DMS 273 (cell line): Measurements from ENCODE around the gene NOTCH2.
A peak's percentile ranks its signal among the peaks of the same experiment; 100 is the strongest.
"Not testable (repeated sequence)": the region's sequence is repeated elsewhere in the genome, so short reads cannot be mapped to it uniquely, and the experiment has no call there.

Experiments
- DNase-seq: peaks from one replicate; lab custom pipeline; 2025; ENCODE audit not compliant: unreplicated experiment; lab: John Stamatoyannopoulos, UW

The NOTCH2 gene

DNA sequence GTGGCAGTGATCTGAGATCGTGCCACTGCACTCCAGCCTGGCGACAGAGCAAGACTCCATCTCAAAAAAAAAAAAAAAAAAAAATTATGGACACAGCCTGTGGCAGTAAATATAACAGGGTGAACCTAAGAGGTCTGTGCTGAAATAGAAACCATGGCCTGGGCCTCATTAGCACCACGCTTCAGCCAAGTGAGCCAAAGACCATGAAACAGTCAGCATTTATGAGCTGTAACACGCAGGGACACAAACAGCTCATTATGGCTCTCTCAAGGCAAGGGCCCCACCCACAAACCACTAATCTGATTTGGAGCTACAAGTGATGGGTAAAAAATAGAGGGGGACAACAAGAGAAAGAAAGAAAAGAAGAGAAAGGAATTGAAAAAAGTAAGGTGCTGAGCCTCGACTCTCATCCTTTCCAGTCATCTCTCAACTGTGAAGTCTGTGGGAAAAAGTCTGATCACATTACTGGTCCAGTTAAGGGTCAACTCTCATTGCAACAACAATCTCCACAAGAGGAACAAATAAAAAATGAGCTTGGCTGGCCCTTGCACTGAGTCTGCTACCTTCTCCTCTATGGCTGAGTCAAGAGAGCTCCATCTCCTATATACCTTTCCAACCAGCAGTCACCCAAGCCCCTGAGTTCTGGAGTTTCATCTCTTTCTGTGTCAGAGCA, 93.7 kb downstream of the NOTCH2 start:
- DNase-seq: not testable (repeated sequence)

DNA sequence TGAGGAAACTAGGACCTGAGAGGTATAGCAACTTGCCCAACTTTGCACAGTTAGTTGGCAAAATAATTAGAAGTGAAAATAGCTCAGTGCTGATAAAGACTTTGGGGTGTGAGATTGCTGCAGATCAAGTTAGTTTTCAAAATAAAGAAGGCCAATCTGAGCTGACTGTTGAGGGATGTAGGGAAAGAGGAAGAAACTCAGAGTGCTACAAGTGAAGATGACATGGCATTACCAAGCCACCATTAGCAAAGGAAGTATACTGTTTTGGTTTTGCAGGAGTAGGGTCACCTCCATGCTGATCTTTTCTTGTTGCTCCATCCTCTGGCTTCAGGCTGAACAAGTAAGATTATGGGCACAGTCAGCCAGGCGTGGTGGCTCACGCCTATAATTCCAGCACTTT, 94.5 kb downstream of the NOTCH2 start:
- no peak for DNase-seq

DNA sequence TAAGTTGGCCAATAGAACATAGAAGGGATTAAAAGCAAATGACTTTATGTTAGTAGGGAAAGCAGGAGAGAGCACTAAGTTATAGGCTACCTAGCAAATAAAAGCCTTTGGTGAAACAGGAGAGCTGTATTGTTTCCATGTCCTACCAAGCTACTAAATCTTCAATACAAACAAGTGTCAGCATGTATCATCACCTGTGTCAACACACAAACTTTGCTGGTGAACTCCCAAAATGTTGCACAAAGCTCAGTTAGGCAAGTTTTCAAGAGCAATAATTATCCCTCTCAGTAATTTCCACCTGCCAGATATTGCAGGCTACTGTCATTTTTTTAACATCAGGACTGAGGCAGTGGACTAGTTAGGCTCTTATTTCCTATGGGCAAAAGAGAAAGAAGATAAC, 95.4 kb downstream of the NOTCH2 start:
- no peak for DNase-seq

DNA sequence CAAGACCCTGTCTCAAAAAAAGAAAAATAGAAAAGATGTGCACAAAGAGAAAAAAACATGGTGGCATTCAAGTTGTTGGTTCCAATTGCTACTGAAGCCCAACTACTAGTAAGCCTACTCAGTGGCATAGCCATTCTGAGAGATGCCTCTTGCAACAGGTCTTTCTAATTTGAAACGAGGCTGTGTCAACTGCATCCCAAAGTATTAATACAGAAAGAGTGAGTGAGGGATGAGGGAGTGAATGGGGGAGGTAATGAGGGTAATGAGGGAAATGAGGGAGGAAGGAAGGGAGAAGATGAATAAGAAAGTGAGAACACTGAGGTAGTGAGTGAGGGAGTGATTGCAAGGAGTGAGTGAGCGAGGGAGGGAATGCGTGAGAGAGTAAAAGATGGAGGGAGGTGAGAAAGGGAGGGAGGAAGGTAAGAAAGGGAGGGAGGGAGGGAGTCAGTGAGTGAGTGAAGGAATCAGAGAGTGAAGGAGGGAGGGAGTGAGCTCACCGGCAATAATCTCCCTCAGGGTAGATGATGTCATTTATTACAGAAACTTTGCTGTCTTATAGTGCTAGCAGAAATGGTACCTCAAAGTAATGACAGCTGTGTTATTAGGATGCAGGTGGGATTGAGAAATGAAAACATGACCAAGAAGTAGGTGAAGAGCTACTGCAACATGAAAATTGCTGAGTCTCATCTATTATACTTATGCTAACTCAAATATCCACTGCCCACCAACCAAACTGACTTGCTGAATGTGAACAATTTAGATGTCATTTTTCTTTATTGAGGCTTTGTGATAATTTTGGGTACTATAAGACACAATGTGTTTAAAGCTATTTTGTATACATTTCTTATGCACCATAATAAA, 97.5 kb downstream of the NOTCH2 start:
- no peak for DNase-seq

DNA sequence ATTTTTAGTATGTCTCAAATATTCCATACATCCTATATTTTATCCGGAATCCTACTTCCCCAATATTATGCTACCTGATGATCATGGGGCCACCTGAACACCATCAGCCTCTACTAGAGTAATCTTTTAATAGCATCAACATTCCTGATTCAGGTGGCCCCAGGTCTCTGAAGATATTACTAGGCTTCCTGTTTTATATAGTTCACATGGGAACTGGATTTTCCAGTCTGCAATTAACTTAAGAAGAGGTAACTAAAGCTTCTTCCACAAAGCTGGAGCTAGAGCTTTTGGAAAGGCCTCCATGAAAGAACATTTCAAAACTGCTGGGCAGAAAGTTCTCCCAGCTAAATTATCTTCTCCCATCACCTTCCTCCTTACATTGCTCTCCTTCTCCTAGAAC, 100.9 kb downstream of the NOTCH2 start:
- no peak for DNase-seq

DNA sequence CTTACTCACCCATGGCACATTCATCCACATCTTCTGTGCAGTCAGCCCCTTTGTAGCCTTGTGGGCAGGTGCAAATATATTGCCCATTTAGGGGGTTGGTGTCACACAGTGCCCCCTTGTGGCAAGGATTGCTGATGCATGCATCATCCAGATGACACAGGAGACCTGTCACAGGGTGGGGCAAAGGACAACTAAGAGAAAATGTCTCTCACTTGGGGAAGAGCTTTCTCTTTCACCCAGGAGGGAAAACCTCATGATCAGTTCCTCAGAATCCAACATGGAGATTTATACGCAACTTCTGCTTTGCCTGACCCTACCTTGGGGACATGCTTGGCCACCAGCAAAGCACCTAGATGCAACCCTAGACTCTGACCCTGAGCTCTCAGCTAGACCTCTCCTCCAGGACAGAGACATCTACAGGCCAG, 101.4 kb downstream of the NOTCH2 start:
- peak; percentile 66 for DNase-seq

DNA sequence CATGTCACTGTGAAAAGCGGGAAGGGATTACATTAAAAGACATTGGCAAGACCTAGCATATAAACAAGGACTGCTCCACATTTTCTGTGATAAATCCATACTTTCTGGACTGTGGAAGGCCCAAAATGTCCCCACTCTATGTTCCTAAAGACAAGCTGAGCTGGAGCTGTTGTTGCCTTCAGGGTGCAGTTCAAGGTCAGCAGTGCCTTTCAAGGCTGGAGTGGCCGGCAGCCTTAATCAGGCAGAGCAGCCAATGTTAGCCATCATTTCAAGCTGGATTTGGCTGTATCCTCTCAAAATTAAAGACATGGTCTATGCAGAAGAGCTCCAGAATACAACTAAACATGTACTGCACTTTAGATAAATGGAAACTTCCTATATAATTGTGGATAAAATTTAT, 102.8 kb downstream of the NOTCH2 start:
- DNase-seq: no peak

DNA sequence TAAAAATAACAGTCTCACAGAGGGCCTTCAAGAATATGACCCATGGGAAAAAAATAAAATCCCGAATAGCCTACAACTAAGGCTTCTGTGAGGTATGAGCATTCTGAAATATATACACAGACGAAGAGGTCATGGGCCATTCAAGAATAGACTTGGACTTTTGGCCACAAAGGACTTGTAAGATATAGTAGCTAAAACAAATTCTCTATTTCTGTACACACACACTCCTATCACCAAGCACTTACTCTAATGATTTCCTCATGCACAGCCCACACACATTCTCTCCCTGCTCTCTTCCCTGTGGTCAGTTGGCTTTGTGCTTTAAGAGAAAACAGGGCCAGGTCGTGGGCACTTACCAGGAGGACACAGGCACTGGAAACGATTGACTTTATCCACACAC, 103.4 kb downstream of the NOTCH2 start:
- DNase-seq: no peak

DNA sequence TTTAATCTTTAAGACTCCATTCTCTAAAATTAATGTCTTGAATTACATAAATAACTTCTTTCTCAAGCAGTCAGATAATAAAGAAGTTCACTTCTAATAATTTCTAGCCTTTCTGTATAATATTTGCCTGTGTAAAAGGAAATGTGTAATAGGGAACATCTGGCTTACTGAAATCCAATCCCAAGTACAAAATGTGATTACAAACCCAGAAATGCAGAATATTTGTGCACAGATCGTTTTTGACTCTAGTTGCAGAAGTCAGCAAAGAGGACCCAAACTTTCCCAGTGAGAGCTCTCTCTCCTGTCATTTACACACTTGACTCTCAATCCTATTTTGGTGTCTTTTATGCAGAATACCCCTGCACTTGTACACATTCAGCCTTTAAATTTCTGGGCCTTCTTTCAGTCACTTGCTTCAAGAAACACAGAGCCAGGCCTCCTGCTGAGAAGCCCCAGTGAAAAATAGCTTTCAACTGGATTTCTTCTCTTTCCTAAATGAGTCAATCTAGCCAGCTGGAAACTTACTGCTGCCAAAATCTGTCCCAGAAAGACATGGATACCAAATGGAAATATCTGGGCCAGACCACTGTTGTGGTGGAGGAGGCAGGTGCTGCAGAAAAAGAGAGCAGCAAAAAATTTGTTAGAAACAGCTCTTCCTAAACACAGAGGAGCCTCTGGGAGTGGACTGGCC, 104.6 kb downstream of the NOTCH2 start:
- peak; percentile 57 for DNase-seq

DNA sequence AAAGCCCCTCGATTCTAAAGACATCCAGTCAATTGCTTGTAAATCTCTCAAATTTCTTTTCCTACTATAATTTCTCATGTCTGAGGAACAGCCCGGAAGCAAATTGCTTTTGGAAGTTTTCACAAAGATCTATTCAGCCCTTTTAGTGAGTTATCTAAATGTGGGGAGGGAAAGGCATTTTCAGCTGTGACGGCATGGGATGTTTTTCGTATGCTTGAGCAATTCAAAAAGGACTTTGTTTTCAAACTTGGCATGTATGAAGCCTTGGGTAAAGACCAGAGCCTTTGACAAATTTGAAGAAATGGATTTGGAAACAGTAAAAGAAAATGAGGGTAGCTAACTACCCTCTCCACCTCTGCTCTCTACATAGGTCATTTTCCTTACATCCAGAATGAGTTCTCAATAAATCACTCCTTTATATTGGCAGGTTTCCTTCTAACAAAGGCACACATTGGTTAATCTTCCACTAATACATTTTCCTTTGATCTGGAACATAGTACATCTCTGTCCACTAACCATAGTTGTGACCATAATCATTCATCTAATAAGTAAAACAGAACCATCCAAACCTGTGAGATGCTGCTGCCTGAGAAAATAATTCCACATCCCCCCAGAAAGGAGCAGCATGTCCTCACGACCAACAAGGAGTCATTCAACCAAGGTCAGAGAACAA, 107.0 kb downstream of the NOTCH2 start:
- DNase-seq: no peak

DNA sequence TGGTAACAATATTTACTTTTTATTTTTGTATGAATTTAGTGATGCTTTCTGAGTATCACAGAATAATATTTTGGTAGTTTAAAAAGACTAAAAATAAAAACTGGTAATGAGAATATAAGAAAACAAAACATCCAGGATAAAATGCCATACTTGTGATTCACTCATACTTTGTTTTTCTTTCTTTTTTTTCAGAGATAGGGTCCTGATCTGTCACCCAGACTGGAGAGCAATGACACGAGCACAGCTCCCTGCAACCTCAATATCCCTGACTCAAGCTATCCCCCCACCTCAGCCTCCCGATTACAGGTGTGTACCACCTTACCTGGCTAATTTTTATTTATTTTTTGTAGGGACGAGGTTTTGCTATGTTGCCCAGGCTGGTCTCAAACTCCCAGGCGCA, 109.0 kb downstream of the NOTCH2 start:
- no peak for DNase-seq

DNA sequence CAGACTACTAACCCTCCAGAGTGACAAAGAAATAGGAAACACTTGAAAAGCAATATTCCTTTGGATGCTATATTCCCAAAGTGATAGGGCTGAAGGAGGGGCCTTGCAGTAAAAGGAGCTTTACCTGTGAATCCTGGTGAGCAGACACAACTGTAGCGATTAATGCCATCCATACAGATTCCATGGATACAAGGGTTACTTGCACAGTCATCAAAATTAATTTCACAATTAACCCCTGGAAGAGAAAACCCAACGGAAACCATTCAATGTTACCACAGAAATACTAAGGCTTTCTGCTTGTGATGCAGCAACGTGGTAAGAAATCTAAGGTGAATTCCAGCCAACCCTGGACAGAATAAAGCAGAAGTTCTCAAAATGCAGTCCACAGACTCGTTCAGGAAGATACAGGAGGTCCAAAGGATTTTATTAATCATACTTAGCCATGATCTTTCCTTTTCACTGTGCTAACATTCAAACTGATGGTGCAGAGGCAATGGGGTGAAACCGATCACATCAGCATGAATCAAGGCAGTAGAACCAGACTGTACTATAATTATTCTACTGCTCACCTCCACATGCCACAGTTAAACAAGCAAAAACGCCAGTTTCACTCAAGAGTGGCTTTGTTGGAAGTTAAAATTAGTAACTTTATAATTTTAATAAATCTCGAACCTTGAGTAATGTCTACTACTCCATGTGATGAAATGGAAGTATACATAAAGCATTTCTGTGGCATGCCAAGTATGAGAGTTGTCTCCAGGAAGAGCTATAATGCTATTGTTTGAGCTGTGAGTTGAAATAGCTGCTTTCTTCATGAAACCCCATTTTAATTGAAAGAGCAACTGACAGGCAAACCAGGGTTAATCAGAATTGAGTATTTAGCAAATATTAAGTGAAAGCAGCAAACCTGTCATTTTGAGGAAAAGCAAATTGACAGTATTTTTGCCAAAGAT, 109.9 kb downstream of the NOTCH2 start:
- no peak for DNase-seq

DNA sequence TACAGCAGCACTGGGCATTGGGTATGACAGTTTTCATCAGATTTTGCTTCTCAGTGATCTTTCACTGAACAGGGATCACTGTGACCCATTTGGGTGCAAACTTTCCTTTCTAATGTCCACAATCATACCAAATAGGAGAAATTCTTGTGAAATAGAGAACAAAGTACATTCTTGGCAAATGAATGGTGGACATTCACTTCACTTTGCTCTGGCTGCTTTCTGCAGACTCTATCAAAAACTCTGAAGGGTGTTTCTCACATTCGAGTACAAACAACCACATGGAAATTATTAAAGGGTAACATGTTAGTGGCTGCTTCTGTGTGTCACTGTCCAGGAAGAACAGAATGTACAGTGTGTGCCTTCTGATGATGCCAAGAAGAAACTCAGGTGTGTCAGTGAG, 111.2 kb downstream of the NOTCH2 start:
- no peak for DNase-seq

DNA sequence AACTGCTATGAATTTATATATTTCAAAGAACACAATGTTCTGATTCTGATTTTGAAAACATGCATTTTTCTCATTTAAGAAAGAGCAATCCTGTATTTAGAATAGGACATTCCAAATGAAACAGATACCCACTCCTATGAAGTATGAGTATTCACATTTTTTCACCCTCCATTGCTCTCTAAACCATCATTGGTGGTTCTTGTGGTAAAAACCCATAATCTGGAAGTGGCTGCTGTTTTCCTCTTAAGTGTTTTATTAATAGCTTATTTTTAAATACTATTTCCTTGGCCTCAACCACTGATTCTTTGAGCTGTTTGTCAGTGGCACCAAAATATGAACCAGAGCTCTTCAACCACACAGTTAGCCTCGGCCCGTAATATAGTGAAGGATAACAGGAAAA, 113.2 kb downstream of the NOTCH2 start:
- DNase-seq: no peak

DNA sequence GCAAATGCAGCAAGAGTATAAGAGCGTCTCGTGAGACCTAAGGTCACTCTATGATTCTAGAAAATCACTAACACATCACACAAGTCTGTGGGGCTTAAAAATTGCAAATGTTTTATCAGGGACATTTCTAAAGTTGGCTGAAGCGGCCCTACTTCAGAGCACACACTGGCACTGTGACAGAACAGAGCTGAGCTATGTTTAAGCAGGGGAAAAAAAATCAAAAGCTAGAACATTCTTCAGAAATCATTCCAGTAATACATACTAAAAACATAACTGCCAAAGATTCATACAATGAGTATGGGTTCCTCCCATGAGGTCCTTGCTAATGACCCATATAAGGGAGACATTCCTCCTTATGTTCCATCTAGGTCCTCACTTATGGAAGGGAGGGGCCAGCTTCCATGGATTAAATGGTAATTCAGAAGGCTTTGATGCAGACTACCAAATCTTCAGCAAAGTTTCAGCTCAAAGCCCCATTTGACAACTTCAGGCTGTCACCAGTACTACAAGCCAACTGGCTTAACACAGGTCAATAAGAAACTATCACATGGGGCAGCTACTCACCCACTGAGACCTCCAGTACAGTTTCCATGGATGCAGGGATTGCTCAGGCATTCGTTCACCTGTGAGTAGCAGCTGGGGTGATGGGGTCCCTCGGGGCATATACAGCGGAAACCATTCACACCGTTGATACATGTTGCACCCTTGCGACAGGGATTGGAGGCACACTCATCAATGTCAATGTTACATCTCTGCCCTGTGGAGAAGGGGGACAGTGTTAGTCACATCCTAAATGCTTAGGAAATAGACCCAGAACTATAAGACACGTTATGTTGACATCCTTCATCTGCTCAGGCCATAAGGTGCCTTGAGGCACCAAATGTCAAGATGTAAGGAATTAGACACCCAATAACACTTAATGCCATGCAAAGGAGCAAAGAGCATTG, 114.7 kb downstream of the NOTCH2 start:
- peak; percentile 10 for DNase-seq

DNA sequence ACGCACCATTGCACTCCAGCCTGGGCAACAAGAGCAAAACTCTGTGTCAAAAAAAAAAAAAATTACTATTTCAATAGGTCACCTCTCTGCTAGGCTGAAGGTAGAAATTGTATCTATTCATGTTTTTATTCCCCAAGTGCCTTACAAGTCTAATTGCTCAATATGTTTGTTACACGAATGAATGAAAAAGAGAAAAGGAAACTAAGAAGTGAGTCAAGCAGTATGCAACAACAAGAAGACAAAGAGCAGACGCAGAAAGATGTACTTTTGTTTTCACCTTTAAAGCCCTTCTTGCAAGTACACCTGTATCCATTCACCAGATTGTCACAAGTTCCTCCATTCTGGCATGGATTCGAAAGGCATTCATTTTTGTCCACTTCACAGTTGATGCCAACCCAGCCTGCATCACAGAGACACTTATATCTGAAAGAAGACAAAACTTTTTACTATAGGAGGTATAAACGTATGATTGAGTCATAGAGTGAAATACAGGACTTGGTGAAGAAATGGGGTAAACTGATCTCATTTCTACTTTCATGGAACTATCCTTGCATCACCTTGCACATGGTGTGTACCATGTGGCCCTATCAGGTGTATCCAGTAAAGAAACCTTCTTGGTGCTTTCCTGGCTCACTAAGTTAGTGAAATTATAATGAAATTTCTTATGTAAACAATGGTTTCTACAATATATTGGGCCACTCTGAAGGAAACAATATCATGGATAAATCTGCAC, 116.0 kb downstream of the NOTCH2 start:
- DNase-seq: no peak

DNA sequence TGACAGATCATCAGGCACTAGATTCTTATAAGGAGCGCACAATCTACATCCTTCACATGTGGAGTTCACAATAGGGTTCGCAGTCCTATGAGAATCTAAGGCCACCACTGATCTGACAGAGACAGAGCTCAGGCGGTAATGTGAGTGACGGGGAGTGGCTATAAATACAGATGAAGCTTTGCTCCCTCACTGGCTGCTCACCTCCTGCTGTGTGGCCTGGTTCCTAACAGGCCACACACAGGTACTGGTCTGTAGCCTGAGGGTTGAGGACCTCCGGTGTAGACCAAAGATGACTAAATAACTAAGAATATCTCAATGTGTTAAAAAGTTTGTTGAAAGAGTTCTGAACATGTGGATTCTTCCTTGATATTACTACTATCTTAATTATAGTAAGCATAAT, 117.0 kb downstream of the NOTCH2 start:
- DNase-seq: no peak
